Fibroblast of peridontal ligament (primary cell): Measurements from ENCODE around the gene SRBD1.

Experiments
- DNase-seq: peaks from one replicate; pipeline ENCODE4 v3.0.0-alpha.2; 2010; ENCODE audit errors: extremely low read depth

SRBD1 gene

DNA sequence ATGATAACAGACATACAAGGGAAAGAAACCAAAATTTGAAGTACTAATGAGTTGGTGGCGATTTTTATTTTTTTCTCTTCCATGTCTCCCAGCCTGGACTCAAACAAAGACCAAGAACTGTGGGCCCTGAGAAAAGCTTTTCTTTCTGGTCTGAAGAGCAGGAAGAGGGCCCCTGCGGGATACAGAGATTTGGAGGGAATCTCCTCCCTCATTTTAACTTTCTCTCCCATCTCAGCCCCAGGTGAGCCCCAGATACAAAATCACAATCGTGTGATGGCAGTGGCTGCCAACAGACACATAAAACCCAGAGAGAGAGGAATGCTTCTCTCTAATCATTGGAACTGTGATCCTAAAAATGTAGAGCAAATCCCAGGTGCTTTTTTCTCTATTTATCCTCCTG lies 20.9 kb upstream of the SRBD1 start:
- no peak for DNase-seq

DNA sequence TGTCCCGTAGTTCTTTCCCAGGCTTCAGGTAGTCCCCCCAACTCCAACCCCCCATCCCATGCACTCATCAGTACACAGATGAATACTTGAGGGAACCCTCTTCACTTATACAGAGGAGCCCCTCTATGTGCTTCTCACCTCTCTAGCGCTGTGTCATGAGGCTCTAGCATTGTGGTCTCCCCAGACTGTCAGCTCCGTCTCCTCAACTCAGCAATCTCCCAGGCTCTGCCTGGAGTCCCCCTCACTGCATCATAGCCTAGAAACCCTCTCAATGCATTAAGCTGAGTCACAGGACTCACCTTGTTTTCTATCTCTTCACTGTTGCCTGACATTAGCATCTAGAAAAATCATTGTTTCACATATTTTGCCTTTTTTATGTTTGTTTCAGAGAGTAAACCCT lies 20.3 kb upstream of the SRBD1 start:
- DNase-seq, result no peak

DNA sequence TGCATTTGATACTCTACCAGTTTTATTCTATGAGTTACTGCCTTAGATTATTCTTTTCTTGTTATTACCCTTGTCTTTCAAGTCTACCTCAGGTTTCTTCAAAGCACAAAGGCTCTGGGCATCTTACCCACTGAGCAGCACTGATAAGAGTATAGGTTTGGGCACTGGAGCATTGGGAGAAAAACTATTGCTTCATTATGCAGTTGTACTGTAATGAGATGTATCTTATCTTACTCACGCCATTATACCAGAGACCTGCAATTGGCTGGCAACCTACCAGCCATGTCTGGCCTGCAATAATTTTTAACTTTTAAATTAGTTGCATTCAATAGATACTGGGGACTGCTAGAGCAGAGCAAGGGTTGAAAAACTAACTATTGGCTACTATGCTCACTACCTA lies 18.9 kb upstream of the SRBD1 start:
- no peak for DNase-seq

DNA sequence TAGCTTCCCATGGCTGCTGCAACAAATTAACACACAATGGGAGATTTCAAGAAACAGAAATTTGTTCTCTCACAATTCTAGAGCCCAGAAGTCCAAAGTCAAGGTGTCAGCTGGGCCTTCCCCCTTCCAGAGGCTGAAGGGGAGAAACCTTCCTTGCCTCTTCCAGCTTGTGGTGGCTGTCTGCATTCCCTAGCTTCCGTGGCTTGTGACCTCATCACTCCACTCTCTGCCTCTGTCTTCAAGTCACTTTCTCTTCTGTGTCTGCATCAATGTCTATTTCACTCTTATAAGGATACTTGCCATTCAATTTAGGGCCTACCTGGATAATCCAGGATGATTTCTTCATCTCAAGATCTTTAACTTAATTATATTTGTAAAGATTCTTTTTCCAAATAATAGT lies 16.8 kb upstream of the SRBD1 start:
- DNase-seq, result peak; percentile 52

DNA sequence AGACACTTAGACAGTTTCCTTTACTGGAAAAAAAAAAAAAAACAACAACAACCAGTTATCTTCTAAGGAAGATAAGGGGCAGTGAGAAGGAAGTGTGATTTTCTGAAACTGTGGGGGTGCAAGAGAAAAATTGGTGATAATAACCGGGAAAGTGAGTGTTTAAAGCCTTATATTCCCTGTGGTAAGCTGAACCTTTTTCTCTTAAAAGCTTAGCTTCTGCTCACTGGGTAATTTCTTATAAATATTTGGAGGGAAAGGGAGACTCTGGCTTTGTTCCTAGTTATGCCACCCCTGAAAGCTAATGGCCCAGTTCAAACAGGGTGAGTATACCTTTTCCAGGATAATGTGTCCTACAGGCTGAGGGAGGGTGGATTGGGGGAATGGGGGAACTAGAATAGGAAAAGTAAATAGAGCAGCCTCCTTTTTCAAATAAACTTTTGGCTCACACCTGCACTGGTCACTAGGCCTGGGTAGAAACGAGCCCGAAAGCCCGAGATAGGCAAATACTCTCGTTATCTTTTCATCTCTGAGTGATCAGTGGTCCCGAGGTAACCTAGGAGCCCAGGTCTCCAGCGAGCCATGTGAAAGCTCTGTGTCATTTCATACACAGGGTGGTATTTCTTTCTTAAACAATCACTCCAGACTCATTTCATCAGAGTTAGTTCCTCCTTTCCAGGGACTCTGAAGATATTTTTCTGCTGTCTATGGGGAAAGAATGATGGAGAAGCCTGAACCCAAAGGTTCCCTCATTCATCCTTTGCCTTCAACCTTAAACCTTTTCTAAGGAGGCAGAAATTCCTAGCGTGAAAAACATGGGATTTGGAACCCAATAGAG lies 15.5 kb upstream of the SRBD1 start:
- no peak for DNase-seq

DNA sequence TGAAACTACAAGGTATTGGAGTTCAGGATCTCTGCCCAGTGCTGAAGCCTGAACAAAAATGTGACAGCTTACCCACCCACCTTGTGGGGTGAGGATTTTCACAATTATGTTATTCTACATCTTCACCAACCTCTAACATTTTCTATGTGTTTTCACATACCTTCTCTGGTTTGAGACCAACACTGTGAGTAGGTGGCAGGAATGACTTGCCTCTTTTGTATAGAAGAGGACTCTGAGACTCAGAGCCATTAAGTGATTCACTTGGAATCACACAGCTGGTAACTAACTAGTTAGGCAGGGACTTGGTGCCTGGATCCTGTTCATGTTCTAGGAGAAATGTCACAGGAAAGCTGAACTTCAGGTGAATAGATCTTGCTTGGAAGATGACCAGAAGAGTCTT lies 14.8 kb upstream of the SRBD1 start:
- DNase-seq, result no peak

DNA sequence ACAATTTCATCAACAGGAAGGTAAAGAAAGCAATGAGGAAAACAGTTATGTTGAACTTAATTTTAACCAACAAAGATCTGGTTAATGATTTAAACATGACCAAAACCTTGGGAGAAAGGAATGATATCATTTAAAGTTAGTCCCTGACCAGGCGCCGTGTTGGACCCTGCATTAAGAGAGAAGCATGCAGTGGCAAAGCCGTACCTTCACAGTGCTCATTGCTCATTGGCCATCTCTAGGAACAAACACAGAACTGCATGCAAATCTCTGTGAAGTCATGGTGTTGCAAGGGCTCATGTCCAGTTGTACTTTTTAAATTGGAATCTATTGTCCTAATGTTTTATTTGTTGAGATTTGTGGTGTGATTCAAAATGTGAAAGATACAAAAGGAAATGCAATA lies 12.0 kb upstream of the SRBD1 start:
- no peak for DNase-seq

DNA sequence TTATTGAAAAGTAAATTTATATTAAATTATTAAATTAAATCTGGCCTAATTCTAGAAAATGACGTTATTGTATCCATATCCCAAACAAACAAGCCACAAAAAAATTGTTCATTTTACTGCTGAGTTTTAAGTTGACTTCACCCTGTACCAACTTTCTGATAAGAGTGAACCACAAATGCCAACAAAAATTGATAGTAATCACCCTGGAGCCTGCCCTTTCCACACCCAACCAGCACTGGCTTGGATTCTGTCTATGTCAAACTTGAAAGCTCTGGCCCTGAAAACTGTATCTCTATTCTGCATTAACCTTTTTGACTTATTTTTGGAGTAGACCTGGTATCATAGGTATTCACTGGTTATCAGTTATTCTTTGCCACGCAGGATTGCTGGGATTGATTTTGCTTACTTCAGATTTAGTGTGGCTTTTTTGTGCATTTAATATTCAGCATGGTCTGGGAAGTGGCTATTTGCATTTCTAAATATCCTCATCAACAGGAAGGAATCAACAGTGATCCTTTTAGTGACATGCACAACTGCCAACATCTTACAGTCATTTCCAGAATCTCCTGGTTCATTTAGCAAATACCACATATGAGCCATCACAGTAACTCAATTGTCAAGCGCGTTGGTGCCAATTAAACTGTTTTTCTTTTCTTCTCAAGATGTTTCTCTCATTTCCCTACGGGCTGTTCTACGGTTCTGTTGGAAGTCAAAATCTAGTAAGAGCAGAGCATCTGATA lies 11.4 kb upstream of the SRBD1 start:
- no peak for DNase-seq

DNA sequence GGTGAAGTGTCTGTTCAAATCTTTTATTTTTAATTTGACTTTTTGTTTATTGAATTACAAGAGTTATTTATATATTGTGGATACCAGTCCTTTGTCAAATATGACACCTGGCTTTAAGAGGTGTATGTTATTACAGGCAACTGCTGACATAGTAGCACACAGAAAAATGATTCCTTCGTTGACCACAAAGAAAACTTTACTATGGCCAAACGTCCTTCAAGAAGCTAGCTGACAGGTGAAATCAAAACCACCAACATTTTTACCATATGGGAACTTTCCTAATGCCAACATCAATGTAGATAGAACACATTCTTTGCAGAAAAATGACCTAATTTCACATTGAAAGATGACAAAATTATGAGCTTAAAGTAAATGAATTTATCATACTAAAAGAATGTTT lies 6.4 kb upstream of the SRBD1 start:
- no peak for DNase-seq

DNA sequence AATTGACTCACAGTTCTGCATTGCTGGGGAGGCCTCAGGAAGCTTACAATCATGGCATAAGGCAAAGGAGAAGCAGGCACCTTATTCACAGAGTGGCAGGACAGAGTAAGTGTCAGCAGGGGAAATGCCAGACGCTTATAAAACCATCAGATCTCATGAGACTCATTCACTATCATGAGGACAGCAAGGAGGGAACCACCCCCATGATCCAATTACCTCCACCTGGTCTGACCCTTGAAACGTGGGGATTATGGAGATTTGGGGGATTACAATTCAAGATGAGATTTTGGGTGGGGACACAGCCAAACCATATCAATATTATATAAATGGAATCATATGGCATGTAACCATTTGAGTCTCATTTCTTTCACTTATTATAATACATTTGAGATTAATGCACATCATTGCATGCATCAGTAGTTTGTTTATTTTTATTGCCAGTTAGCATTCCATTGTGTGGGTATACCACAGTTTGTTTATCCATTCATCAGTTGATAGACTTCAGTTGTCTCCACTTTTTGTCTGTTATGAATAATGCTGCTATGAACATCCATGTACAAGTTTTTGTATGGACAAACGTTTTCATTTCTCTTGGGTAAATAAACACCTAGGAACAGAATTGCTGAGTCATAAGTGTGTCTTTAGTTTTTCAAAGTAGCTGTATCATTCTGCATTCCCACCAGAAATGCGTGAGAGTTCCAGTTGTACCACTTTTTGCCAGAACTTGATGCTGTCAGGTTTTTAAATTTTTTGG lies 5.8 kb upstream of the SRBD1 start:
- DNase-seq, result peak; percentile 67

DNA sequence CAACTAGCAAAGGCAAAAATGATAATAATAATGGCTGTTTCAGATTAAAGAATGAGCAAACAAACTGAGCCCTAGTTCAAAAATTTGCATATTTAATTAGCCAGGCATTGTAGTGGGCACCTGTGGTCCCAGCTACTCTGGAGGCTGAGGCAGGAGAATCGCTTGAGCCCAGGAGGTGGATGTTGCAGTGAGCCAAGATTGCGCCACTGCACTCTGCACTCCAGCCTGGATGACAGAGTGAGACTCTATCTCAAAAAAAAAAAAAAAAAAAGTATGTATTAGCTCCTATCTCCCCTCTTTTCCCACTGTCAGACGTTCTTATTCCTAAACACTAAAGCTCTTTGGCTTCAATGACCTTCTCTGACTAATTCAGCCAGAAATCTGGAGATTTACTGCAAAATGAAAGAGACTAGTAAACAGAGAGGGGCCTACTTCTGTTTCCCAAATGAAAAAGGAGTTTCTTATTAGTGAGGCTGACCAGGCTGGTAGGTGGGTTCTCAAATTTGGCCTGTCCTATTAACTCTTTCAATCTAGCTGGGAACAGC lies 3.9 kb upstream of the SRBD1 start:
- DNase-seq, result no peak

DNA sequence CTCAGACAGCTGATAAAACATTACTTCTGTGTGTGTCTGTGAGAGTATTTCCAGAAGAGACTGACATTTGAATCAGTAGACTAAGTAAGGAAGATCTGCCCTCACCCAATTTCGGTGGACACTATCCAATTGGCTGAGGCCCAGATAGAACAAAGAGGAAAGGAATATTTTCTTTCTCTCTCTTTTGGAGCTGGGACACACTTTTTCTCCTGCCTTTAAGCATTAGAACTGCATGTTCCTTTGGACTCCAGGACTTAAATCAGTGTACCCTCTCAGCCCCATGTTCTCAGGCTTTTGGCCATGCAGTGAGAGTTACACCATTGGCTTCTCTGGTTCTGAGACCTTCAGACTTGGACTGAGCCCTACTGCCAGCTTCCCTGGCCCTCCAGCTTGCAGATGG lies 3.3 kb upstream of the SRBD1 start:
- DNase-seq, result no peak

DNA sequence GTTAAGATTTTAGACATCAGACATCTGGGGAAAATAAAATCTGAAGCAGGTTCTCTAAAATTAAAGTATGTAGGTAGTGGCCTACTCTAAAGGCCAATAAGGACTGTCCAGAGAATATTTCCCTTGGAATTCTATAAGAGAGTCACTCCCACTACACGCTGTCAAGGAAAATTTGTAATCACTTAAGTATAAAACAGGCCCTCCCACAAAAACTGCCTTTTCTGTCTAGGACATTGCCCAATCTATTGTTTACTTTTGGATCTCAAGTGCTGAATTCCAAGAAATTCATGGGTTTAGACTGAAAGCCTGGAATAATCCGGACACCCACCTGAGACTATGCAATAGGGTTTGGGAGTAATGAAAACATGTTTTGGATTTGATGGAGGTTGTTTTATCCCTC lies 1.7 kb upstream of the SRBD1 start:
- DNase-seq, result peak; percentile 62

DNA sequence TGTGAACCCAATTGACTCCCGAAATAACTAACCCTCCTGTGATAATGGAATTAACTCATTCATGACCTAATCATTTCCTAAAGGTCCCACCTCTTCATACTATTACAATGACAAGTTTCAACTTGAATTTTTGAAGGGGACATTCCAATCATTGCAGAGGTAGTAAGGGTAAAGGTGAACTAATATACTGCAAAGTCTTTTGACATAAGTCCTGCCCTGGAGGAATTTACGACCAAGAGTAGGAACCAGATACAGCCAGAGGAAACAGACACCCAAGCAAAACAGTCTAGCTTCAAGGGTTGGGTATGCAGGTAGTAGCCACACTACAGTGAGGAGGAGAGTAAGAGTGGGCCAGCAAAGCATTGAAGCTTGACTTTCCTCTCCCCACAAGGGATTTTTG lies 1.2 kb upstream of the SRBD1 start:
- no peak for DNase-seq

DNA sequence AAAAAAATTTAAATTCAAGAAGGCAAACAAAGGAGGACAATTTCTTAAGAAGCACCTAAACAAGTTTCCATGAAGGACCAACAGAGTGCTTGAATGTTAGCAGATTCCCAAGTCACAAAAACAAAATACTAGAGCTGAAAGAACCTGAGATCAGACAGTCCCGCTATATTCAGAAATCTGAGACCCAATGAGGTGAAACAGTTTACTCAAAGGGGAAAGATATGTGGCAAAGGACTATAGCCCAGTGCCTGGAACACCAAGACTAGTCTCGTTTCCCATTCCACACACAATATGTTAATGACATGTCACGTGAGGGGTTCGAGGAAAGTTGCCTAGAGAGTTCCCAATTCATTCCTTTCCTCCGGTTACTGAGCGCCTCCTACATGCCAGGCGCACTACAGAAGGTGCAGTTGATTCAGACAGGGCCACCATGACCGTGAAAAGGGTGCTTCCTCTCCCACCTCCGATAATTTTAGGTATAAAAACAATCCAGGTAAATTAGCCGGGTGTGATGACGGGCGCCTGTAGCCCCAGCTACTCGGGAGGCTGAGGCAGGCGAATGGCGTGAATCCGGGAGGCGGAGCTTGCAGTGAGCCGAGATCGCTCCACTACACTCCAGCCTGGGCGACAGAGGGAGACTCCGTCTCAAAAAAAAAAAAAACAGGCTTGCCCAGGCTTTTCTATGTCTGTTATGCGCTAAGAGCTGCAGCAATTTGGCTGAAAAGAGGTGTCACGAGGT lies 617 bp downstream of the SRBD1 start:
- peak; percentile 77 for DNase-seq

DNA sequence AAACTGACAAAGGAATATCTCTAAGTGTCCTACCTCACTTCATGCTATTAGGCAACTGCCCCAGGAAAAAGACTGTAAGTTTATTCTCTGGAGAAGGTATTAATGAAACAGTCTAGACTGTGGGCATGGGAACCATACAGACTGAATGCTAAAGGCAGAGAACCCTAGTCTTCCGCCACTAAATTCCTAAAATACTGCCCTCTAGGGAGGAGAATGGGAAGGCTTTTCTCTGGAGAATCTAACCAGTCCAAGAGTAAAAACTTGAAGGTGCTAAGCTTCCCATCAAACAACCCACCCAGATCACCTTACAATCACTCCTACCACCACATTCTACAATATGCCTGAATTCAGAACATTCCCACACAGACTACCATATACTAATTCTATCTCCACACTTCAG lies 3.4 kb downstream of the SRBD1 start:
- peak; percentile 29 for DNase-seq

DNA sequence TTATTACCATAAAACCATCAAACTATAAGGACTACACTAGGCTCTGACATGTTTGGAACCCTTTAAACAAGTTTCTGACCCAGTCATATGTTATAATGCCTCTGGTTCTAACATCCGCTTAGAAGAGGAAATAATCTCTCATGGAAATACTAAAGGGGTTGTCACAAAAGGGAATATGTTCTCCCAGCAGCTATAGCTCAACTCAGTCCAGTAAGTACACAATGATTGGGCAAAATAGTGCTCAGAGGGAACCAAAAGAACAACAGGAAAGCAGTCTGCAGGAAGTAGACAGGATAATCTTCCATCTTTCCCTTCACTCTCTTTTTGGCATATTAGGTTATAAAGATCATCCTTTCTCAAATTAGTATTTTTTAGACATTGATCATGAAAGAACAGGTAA lies 4.3 kb downstream of the SRBD1 start:
- no peak for DNase-seq

DNA sequence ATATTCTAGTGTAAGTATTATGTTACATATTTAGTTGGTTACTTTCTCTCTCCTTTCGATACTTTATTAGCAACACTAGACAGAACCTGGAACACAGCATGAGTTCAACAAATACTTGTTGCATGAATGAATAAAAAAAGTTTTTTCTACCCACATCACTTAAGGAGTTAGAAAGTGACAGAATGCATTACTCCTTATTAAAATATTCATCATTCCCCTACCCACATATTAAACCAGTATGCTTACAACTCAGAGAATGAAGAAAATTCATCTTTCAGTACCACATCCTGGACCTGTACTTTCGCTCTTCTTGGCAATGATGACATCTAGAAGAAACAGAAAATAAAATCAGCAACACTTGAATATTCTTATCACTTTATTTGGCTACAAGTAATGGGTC lies 6.0 kb downstream of the SRBD1 start:
- no peak for DNase-seq

DNA sequence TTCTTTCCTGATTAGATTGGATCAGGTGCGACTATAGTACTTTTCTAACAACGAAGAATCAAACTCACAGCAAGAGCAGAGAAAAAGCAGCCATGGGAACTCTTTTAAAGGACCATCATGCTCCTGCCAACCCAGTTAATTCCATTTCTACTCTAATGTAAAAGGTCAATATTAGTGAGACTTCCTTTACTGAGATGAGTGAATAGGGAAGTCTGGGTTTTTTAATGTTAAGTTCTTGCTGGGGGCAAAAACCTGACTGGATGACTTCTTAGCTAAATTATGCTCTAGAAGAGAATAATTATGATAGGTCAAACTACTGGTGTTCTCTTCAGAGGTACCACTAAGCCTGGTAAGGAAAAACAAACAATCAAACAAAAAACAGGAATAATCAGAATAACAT lies 8.4 kb downstream of the SRBD1 start:
- no peak for DNase-seq

DNA sequence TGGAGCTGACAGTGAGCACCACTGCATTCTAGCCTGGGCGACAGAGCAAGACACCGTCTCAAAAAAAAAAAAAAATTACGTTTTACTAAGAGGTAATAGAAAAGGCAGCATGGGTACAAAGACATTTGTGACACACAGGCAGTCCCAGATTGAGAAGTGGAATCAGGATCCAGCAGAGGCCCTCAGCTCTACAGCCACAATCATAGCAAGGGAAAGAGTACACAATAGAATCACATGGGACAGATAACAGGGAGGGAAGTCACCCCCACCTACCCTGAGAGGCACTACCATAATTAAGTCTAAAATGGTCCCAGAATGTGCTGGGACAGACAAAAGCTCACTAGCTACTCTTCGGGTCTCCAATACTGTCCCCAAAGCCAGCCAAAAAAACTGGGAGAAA lies 12.5 kb downstream of the SRBD1 start:
- DNase-seq, result no peak

DNA sequence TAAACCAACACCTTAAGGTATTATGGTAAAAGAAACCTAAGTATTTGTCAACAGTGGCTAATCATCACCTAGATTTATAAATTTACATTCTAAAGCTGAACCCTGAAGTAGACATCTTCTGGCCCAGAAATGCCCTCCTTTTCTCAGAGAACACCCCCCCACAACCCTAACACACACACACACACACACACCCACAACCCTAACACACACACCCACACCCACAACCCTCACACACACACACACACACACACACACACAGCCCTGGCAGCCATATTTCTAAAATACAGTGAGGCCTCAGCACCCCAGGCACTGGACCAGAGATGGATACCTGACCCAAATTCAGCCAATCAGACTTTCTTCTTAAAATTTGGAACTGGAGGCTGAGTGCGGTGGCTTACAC lies 14.3 kb downstream of the SRBD1 start:
- no peak for DNase-seq
